Bronchial epithelial cell (primary cell): ENCODE data around the gene AMACR. TPM values are rescaled to one million over a fixed set of nuclear protein-coding genes. Genes with fewer than 3 reads are reported as not detected.

Experiments
- DNase-seq: peaks from one replicate; pipeline ENCODE4 v3.0.0-alpha.2; 2010; ENCODE audit warnings: low read depth
- FAIRE-seq: peaks from 2 replicates; lab custom pipeline; 2011; peaks lifted over from hg19 to GRCh38; lab: Jason Lieb, UNC
- H3K27me3 ChIP-seq: 2 replicates; pipeline ENCODE4 v1.5.1; 2011; ENCODE audit warnings: low read length; ENCODE audit not compliant: control insufficient read depth, insufficient read depth
- H3K36me3 ChIP-seq: 2 replicates; pipeline ENCODE4 v1.5.1; 2011; ENCODE audit warnings: low read length; ENCODE audit not compliant: control insufficient read depth, insufficient read depth
- H3K4me3 ChIP-seq: 2 replicates; pipeline ENCODE4 v1.5.1; 2011; ENCODE audit warnings: mild to moderate bottlenecking, low read depth, low read length, control low read depth
- total RNA-seq: library from RNA; depleted of rRNA; stranded (reverse); fragments of >200 nt; gene quantifications from 2 replicates; pipeline ENCODE4 v1.2.1, GENCODE V29; 2014
- TF ChIP-seq, protein P1 (sequence below): IDR thresholded peaks from 2 replicates; pipeline ENCODE4 v1.5.1; 2011; ENCODE audit warnings: mild to moderate bottlenecking, moderate library complexity, low read length, control low read depth, inconsistent platforms; ENCODE audit not compliant: insufficient read depth, severe bottlenecking

The AMACR gene
- total RNA-seq, 1 donor from 2014 or later = 6.3 TPM

- H3K36me3 ChIP-seq = no peaks in the 10 kb centered on the region
- TF ChIP-seq, protein P1, sequence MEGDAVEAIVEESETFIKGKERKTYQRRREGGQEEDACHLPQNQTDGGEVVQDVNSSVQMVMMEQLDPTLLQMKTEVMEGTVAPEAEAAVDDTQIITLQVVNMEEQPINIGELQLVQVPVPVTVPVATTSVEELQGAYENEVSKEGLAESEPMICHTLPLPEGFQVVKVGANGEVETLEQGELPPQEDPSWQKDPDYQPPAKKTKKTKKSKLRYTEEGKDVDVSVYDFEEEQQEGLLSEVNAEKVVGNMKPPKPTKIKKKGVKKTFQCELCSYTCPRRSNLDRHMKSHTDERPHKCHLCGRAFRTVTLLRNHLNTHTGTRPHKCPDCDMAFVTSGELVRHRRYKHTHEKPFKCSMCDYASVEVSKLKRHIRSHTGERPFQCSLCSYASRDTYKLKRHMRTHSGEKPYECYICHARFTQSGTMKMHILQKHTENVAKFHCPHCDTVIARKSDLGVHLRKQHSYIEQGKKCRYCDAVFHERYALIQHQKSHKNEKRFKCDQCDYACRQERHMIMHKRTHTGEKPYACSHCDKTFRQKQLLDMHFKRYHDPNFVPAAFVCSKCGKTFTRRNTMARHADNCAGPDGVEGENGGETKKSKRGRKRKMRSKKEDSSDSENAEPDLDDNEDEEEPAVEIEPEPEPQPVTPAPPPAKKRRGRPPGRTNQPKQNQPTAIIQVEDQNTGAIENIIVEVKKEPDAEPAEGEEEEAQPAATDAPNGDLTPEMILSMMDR = no peak
- no peak overlapping the region for H3K4me3 ChIP-seq
- no peak for DNase-seq
- H3K27me3 ChIP-seq = peaks cover 2% of the 10 kb centered on the region
- FAIRE-seq = no peak
These were observed 23.7 kb downstream of the AMACR start for GRCh38 chr5:33984178-33984577.

GRCh38 chr5:33981408-33982162 is 26.3 kb downstream of the AMACR start:
- DNase-seq (no peak), FAIRE-seq (no peak)
- Histone ChIP-seq H3K36me3 (no peaks in the 10 kb centered on the region), H3K27me3 (peaks cover 2% of the 10 kb centered on the region), H3K4me3 (no peak overlapping the region)
- TF ChIP-seq, protein P1 = no peak

GRCh38 chr5:33980030-33980429 is 27.8 kb downstream of the AMACR start:
- peaks cover 4% of the 10 kb centered on the region for H3K27me3 ChIP-seq
- H3K4me3 ChIP-seq = no peak overlapping the region
- TF ChIP-seq, protein P1 = no peak
- FAIRE-seq (no peak), DNase-seq (no peak)
- no peaks in the 10 kb centered on the region for H3K36me3 ChIP-seq

GRCh38 chr5:33978306-33978705 is 29.5 kb downstream of the AMACR start:
- TF ChIP-seq, protein P1 = no peak
- Histone ChIP-seq H3K36me3 (no peaks in the 10 kb centered on the region), H3K4me3 (no peak overlapping the region), H3K27me3 (peaks cover 4% of the 10 kb centered on the region)
- no peak for FAIRE-seq
- DNase-seq = no peak

DNA sequence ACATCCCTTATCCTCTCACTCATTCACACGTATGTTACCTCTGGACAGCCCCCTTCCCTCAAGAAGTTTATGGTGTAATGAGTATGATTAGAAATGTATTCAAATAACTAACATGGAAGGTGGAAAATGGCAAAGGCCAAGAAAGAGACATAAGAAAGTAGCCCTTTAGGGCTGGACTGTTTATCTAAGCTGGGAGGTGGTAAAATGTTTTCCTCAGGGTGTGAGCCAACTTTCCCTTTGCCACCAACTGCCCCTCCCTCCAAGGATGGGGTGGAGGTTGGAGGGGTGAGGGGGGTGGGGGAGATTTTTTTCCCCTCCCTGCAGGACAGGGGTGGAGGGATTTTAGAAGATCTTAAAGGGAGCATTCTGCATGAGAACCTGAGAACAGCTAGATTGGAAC is 31.5 kb downstream of the AMACR start:
- Histone ChIP-seq H3K27me3 (peaks cover 4% of the 10 kb centered on the region), H3K36me3 (no peaks in the 10 kb centered on the region), H3K4me3 (no peak overlapping the region)
- FAIRE-seq (no peak), DNase-seq (no peak)
- TF ChIP-seq, protein P1 = no peak
